ENCODE results near the gene ANXA9. TPM values are rescaled to one million over a fixed set of nuclear protein-coding genes. Genes with fewer than 3 reads are reported as not detected.

Gene ANXA9
- total RNA-seq (under 1 TPM in 2 of 5 donors, not detected in 3; 0.15 to 0.16 TPM), total RNA-seq (0 to 0.25 (median 0) reads per million in 29 experiments)
- total RNA-seq (2013), result not detected

- Mint-ChIP-seq H3K9me3 (no peaks in the 10 kb centered on the region), H3K4me1 (peaks cover 20 to 34% (median 23%) of the 10 kb centered on the region in 3 donors), H3K27me3 (no peaks in the 10 kb centered on the region), H3K27ac (no peak within 1 kb of the TSS), H3K4me3 (no peak within 1 kb of the TSS), H3K36me3 (no peaks in the 10 kb centered on the region)
- Histone ChIP-seq H3K4me3 (ENCODE audit: control insufficient read depth in 1 of 2, extremely low read depth in 1 of 2, low read length in 1 of 2) (no peak within 1 kb of the TSS), H3K9me3 (no peaks in the 10 kb centered on the region), H3K4me1 (ENCODE audit: control insufficient read depth in 1 of 2, extremely low read depth in 1 of 2, insufficient read depth in 2 of 2, low read length in 2 of 2) (peaks cover 9 to 25% of the 10 kb centered on the region in 2 experiments), H3K36me3 (ENCODE audit: control insufficient read depth in 2 of 2, extremely low read depth in 1 of 2, insufficient read depth in 1 of 2, low read length in 1 of 2) (no peaks in the 10 kb centered on the region), H3K27me3 (replicated peaks in 1 of 2; ENCODE audit: control insufficient read depth in 2 of 2, extremely low read depth in 1 of 2, insufficient read depth in 2 of 2, low read length in 1 of 2) (peaks cover 0 to 8% of the 10 kb centered on the region in 2 experiments), H3K27ac (ENCODE audit: low read length) (no peak within 1 kb of the TSS)
- POLR2A ChIA-PET, result interaction anchor here (0.5 to 0.7 kb wide), 3 partner anchors 98 to 455 kb away, joined by 3 to 7 read pairs (median 4); no protein-coding TSS in a partner anchor
- ATAC-seq (replicated peaks in 1 of 4) (no peak), DNase-seq (peak in 1 of 35 experiments; percentile 35)
- CTCF ChIA-PET, result interaction anchor here in 1 of 2 donors (1.1 kb wide), 1 partner anchor 24 kb away, joined by 4 read pairs; no protein-coding TSS in a partner anchor
- 65% methylated on average over 4 of the region's 12 CpGs for WGBS (ENCODE audit: insufficient coverage)
These were observed at the start of gene ANXA9 for GRCh38 chr1:150981805-150982712. Gene ANXA9, plus strand, starts transcription at chr1:150982292. Its CDS starts 814 bp downstream, at chr1:150983106.

GRCh38 chr1:150944856-150945255, 37.2 kb upstream of the ANXA9 start:
- H3K4me1 ChIP-seq (ENCODE audit: control insufficient read depth in 1 of 2, extremely low read depth in 1 of 2, insufficient read depth in 2 of 2, low read length in 2 of 2), result no peaks in the 10 kb centered on the region
- H3K27ac Mint-ChIP-seq, result no peak overlapping the region
- no peak overlapping the region for H3K4me3 ChIP-seq (ENCODE audit: control insufficient read depth in 1 of 2, extremely low read depth in 1 of 2, low read length in 1 of 2)
- no peaks in the 10 kb centered on the region for H3K27me3 Mint-ChIP-seq
- no peaks in the 10 kb centered on the region for H3K27me3 ChIP-seq (replicated peaks in 1 of 2; ENCODE audit: control insufficient read depth in 2 of 2, extremely low read depth in 1 of 2, insufficient read depth in 2 of 2, low read length in 1 of 2)
- peaks cover 29 to 86% of the 10 kb centered on the region in 2 donors for H3K36me3 ChIP-seq (ENCODE audit: control insufficient read depth in 2 of 2, extremely low read depth in 1 of 2, insufficient read depth in 1 of 2, low read length in 1 of 2)
- DNase-seq, result no peak
- no peaks in the 10 kb centered on the region for H3K4me1 Mint-ChIP-seq
- ATAC-seq (replicated peaks in 1 of 4), result no peak
- no peak overlapping the region for H3K4me3 Mint-ChIP-seq
- no peaks in the 10 kb centered on the region for H3K9me3 ChIP-seq
- H3K27ac ChIP-seq (ENCODE audit: low read length), result no peak overlapping the region
- ChIA-PET CTCF (no interaction called here), POLR2A (no interaction called here)
- 95% methylated on average over 4 of the region's 5 CpGs for WGBS (ENCODE audit: insufficient coverage)
- H3K9me3 Mint-ChIP-seq, result no peaks in the 10 kb centered on the region
- peaks cover 48% of the 10 kb centered on the region for H3K36me3 Mint-ChIP-seq

GRCh38 chr1:150954708-150955107, 27.4 kb upstream of the ANXA9 start:
- CTCF ChIA-PET, result no interaction called here
- POLR2A ChIA-PET, result no interaction called here

GRCh38 chr1:150955280-150955679, 26.8 kb upstream of the ANXA9 start:
- peak overlapping the region; percentile 8 to 19 for H3K27ac Mint-ChIP-seq
- H3K27me3 Mint-ChIP-seq, result no peaks in the 10 kb centered on the region
- no peaks in the 10 kb centered on the region for H3K9me3 Mint-ChIP-seq
- POLR2A ChIA-PET, result interaction anchor here (0.5 to 0.6 kb wide), 3 partner anchors 15 to 648 kb away, joined by 4 to 7 read pairs (median 6); no protein-coding TSS in a partner anchor
- H3K27ac ChIP-seq (ENCODE audit: low read length), result no peak overlapping the region
- no peak overlapping the region for H3K4me3 Mint-ChIP-seq
- no peak overlapping the region for H3K4me3 ChIP-seq (ENCODE audit: control insufficient read depth in 1 of 2, extremely low read depth in 1 of 2, low read length in 1 of 2)
- CTCF ChIA-PET, result no interaction called here
- H3K36me3 ChIP-seq (ENCODE audit: control insufficient read depth in 2 of 2, extremely low read depth in 1 of 2, insufficient read depth in 1 of 2, low read length in 1 of 2), result peaks cover 23 to 64% of the 10 kb centered on the region in 2 donors
- H3K4me1 Mint-ChIP-seq, result no peaks in the 10 kb centered on the region
- no peaks in the 10 kb centered on the region for H3K4me1 ChIP-seq (ENCODE audit: control insufficient read depth in 1 of 2, extremely low read depth in 1 of 2, insufficient read depth in 2 of 2, low read length in 2 of 2)
- H3K9me3 ChIP-seq, result no peaks in the 10 kb centered on the region
- ATAC-seq (replicated peaks in 1 of 4) (no peak), DNase-seq (no peak)
- peaks cover 50% of the 10 kb centered on the region for H3K36me3 Mint-ChIP-seq
- no peaks in the 10 kb centered on the region for H3K27me3 ChIP-seq (replicated peaks in 1 of 2; ENCODE audit: control insufficient read depth in 2 of 2, extremely low read depth in 1 of 2, insufficient read depth in 2 of 2, low read length in 1 of 2)

More at GRCh38 chr1:150954708-150955107, 27.4 kb upstream of the ANXA9 start:
- Mint-ChIP-seq H3K27me3 (no peaks in the 10 kb centered on the region), H3K9me3 (no peaks in the 10 kb centered on the region), H3K4me1 (no peaks in the 10 kb centered on the region), H3K4me3 (no peak overlapping the region), H3K36me3 (peaks cover 50% of the 10 kb centered on the region), H3K27ac (peak overlapping the region; percentile 18 to 55)
- Histone ChIP-seq H3K27me3 (replicated peaks in 1 of 2; ENCODE audit: control insufficient read depth in 2 of 2, extremely low read depth in 1 of 2, insufficient read depth in 2 of 2, low read length in 1 of 2) (no peaks in the 10 kb centered on the region), H3K27ac (ENCODE audit: low read length) (no peak overlapping the region), H3K36me3 (ENCODE audit: control insufficient read depth in 2 of 2, extremely low read depth in 1 of 2, insufficient read depth in 1 of 2, low read length in 1 of 2) (peaks cover 20 to 63% of the 10 kb centered on the region in 2 donors), H3K4me1 (ENCODE audit: control insufficient read depth in 1 of 2, extremely low read depth in 1 of 2, insufficient read depth in 2 of 2, low read length in 2 of 2) (no peaks in the 10 kb centered on the region), H3K4me3 (ENCODE audit: control insufficient read depth in 1 of 2, extremely low read depth in 1 of 2, low read length in 1 of 2) (no peak overlapping the region), H3K9me3 (no peaks in the 10 kb centered on the region)
- DNase-seq (no peak), ATAC-seq (replicated peaks in 1 of 4) (no peak)
- 100% methylated on average over 1 of the region's 3 CpGs for WGBS (ENCODE audit: insufficient coverage)

- H3K36me3 Mint-ChIP-seq, result peaks cover 43% of the 10 kb centered on the region
- 100% methylated on average over 4 of the region's 11 CpGs for WGBS (ENCODE audit: insufficient coverage)
- no peaks in the 10 kb centered on the region for H3K9me3 Mint-ChIP-seq
- no peaks in the 10 kb centered on the region for H3K27me3 ChIP-seq (replicated peaks in 1 of 2; ENCODE audit: control insufficient read depth in 2 of 2, extremely low read depth in 1 of 2, insufficient read depth in 2 of 2, low read length in 1 of 2)
- no peak overlapping the region for H3K27ac ChIP-seq (ENCODE audit: low read length)
- ATAC-seq (replicated peaks in 1 of 4) (no peak), DNase-seq (no peak)
- H3K4me1 ChIP-seq (ENCODE audit: control insufficient read depth in 1 of 2, extremely low read depth in 1 of 2, insufficient read depth in 2 of 2, low read length in 2 of 2), result no peaks in the 10 kb centered on the region
- CTCF ChIA-PET, result interaction anchor here in 1 of 2 donors (0.6 to 1.0 kb wide), 5 partner anchors 25 to 892 kb away, joined by 3 to 8 read pairs (median 4); partner anchors contain the start of gene ANXA9
- H3K27ac Mint-ChIP-seq, result no peak overlapping the region
- H3K4me3 ChIP-seq (ENCODE audit: control insufficient read depth in 1 of 2, extremely low read depth in 1 of 2, low read length in 1 of 2), result no peak overlapping the region
- no peaks in the 10 kb centered on the region for H3K9me3 ChIP-seq
- peaks cover 17 to 62% of the 10 kb centered on the region in 2 donors for H3K36me3 ChIP-seq (ENCODE audit: control insufficient read depth in 2 of 2, extremely low read depth in 1 of 2, insufficient read depth in 1 of 2, low read length in 1 of 2)
- POLR2A ChIA-PET, result interaction anchor here (0.6 to 0.7 kb wide), 3 partner anchors 11 to 184 kb away, joined by 3 to 12 read pairs (median 4); no protein-coding TSS in a partner anchor
- peaks cover 0 to 4% (median 0%) of the 10 kb centered on the region in 3 donors for H3K4me1 Mint-ChIP-seq
- H3K27me3 Mint-ChIP-seq, result no peaks in the 10 kb centered on the region
- H3K4me3 Mint-ChIP-seq, result no peak overlapping the region
These were observed 24.4 kb upstream of the ANXA9 start for GRCh38 chr1:150957666-150958065.

- H3K36me3 Mint-ChIP-seq, result peaks cover 43% of the 10 kb centered on the region
- no peak for ATAC-seq (replicated peaks in 1 of 4)
- Histone ChIP-seq H3K4me3 (ENCODE audit: control insufficient read depth in 1 of 2, extremely low read depth in 1 of 2, low read length in 1 of 2) (no peak overlapping the region), H3K27me3 (replicated peaks in 1 of 2; ENCODE audit: control insufficient read depth in 2 of 2, extremely low read depth in 1 of 2, insufficient read depth in 2 of 2, low read length in 1 of 2) (no peaks in the 10 kb centered on the region), H3K27ac (ENCODE audit: low read length) (no peak overlapping the region), H3K4me1 (ENCODE audit: control insufficient read depth in 1 of 2, extremely low read depth in 1 of 2, insufficient read depth in 2 of 2, low read length in 2 of 2) (no peaks in the 10 kb centered on the region), H3K9me3 (no peaks in the 10 kb centered on the region), H3K36me3 (ENCODE audit: control insufficient read depth in 2 of 2, extremely low read depth in 1 of 2, insufficient read depth in 1 of 2, low read length in 1 of 2) (peaks cover 29 to 68% of the 10 kb centered on the region in 2 donors)
- H3K9me3 Mint-ChIP-seq, result no peaks in the 10 kb centered on the region
- peaks cover 0 to 6% (median 0%) of the 10 kb centered on the region in 3 donors for H3K4me1 Mint-ChIP-seq
- H3K4me3 Mint-ChIP-seq, result no peak overlapping the region
- H3K27me3 Mint-ChIP-seq, result no peaks in the 10 kb centered on the region
- CTCF ChIA-PET, result no interaction called here
- DNase-seq, result no peak
- no peak overlapping the region for H3K27ac Mint-ChIP-seq
- POLR2A ChIA-PET, result interaction anchor here in 1 of 2 donors (0.6 kb wide), 1 partner anchor 475 kb away, joined by 4 read pairs; no protein-coding TSS in a partner anchor
- WGBS (ENCODE audit: insufficient coverage), result 100% methylated on average over 1 of the region's 7 CpGs
These were observed 21.4 kb upstream of the ANXA9 start for GRCh38 chr1:150960646-150961045.

Measured in T-cell (primary cell).